DND-41 (cell line): Measurements from ENCODE around the gene KCNMA1.

Source experiments
- EZH2 ChIP-seq: IDR thresholded peaks from 3 replicates; pipeline ENCODE4 v1.6.1; 2012; ENCODE audit warnings: borderline replicate concordance, low read depth, mild to moderate bottlenecking, moderate library complexity, low read length, inconsistent platforms; ENCODE audit not compliant: severe bottlenecking
- TF ChIP-seq, protein P1 (sequence below): IDR thresholded peaks from 2 replicates; pipeline ENCODE4 v1.5.1; 2012; ENCODE audit warnings: borderline replicate concordance, low read length, moderate library complexity, mild to moderate bottlenecking; ENCODE audit not compliant: poor library complexity, severe bottlenecking; ENCODE audit errors: extremely low read depth

- TF ChIP-seq, protein P1, sequence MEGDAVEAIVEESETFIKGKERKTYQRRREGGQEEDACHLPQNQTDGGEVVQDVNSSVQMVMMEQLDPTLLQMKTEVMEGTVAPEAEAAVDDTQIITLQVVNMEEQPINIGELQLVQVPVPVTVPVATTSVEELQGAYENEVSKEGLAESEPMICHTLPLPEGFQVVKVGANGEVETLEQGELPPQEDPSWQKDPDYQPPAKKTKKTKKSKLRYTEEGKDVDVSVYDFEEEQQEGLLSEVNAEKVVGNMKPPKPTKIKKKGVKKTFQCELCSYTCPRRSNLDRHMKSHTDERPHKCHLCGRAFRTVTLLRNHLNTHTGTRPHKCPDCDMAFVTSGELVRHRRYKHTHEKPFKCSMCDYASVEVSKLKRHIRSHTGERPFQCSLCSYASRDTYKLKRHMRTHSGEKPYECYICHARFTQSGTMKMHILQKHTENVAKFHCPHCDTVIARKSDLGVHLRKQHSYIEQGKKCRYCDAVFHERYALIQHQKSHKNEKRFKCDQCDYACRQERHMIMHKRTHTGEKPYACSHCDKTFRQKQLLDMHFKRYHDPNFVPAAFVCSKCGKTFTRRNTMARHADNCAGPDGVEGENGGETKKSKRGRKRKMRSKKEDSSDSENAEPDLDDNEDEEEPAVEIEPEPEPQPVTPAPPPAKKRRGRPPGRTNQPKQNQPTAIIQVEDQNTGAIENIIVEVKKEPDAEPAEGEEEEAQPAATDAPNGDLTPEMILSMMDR, result no peak
- no peak for TF ChIP-seq EZH2
Measured at GRCh38 chr10:77156406-77156879, 481.2 kb downstream of the KCNMA1 start.
